Astrocyte (in vitro differentiated cells and primary cell): ENCODE results near the gene CCDC85A.

Experiments
- CTCF ChIP-seq: IDR thresholded peaks from 2 replicates; pipeline ENCODE4 v1.5.1; 2011; ENCODE audit warnings: low read depth, mild to moderate bottlenecking, inconsistent platforms, low read length, moderate library complexity; ENCODE audit not compliant: insufficient read depth
- EZH2 ChIP-seq: IDR thresholded peaks from 2 replicates; pipeline ENCODE4 v1.6.1; 2012; ENCODE audit warnings: mild to moderate bottlenecking, low read length, inconsistent platforms; ENCODE audit not compliant: insufficient read depth

- TF ChIP-seq CTCF (no peak), EZH2 (no peak)
Measured at GRCh38 chr2:56326346-56326741, 142.6 kb downstream of the CCDC85A start.
